ENCODE measurements around the gene ENPP3.

- no peak for TF ChIP-seq CTCF (IDR thresholded peaks at IDR 0.05; ENCODE audit: poor library complexity)
- TF ChIP-seq EZH2 (IDR thresholded peaks at IDR 0.05; ENCODE audit: borderline replicate concordance): no peak
These were observed 152.1 kb downstream of the ENPP3 start for GRCh38 chr6:131789219-131789618.

Data from hepatocyte (in vitro differentiated cells).